H1 (cell line): Measurements from ENCODE around the gene PLAAT1. TPM values are rescaled to one million over a fixed set of nuclear protein-coding genes. Genes with fewer than 3 reads are reported as not detected.

Experiments used
- CTCF ChIA-PET: fragments of 300-600 bp; sonication (Branson Sonifier 250); formaldehyde crosslinking; loops from one replicate; lab custom pipeline; 2021; ENCODE audit not compliant: partially characterized antibody; lab: Charles Lee
- POLR2A ChIA-PET: fragments of 300-600 bp; sonication (Branson Sonifier 250); formaldehyde crosslinking; loops from one replicate; lab custom pipeline; 2021; ENCODE audit warnings: inconsistent platforms; ENCODE audit not compliant: partially characterized antibody; lab: Charles Lee
- DNase-seq, 2 experiments: peaks; one replicate each; pipeline versions ENCODE4 v3.0.0 to v3.0.0-alpha.2; 2010 to 2022; ENCODE audit warnings: low spot score in 2 of 2, low read depth in 1 of 2, mixed read lengths in 1 of 2
- FAIRE-seq: peaks from 2 replicates; lab custom pipeline; 2011; peaks lifted over from hg19 to GRCh38; lab: Jason Lieb, UNC
- H2AFZ ChIP-seq: 2 replicates; pipeline ENCODE4 v1.8.1; 2012; ENCODE audit warnings: low read length, inconsistent platforms
- H2AK5ac ChIP-seq: 2 replicates; pipeline ENCODE4 v1.6.1; 2013; ENCODE audit warnings: low read depth, low read length
- H2BK120ac ChIP-seq: replicated peaks from 2 replicates; pipeline ENCODE3; 2013; ENCODE audit warnings: low read depth, low read length, inconsistent platforms
- H2BK12ac ChIP-seq: 2 replicates; pipeline ENCODE4 v1.6.1; 2013; ENCODE audit warnings: low read depth, low read length
- H2BK15ac ChIP-seq: 2 replicates; pipeline ENCODE4 v1.6.1; 2013; ENCODE audit warnings: low read length
- H2BK20ac ChIP-seq: 2 replicates; pipeline ENCODE4 v1.6.1; 2013; ENCODE audit warnings: low read length
- H2BK5ac ChIP-seq: 2 replicates; pipeline ENCODE4 v1.6.1; 2013; ENCODE audit warnings: low read depth, low read length
- H3K14ac ChIP-seq: 2 replicates; pipeline ENCODE4 v1.6.1; 2013; ENCODE audit warnings: inconsistent platforms; ENCODE audit not compliant: insufficient read length
- H3K18ac ChIP-seq: 2 replicates; pipeline ENCODE4 v1.6.1; 2013; ENCODE audit warnings: low read length; ENCODE audit errors: extremely low read depth
- H3K23ac ChIP-seq: 2 replicates; pipeline ENCODE4 v1.6.1; 2013; ENCODE audit warnings: inconsistent platforms; ENCODE audit not compliant: insufficient read length
- H3K23me2 ChIP-seq: 2 replicates; pipeline ENCODE4 v1.6.1; 2013; ENCODE audit warnings: low read depth, low read length
- H3K27ac ChIP-seq: 2 replicates; pipeline ENCODE4 v1.6.1; 2011; ENCODE audit warnings: low read depth, low read length, inconsistent platforms
- H3K27me3 ChIP-seq, 4 experiments: replicated peaks in 1 of 4; 1 replicate in 1 of 4; 2 replicates in 3 of 4; pipeline versions ENCODE4 v1.6.1 to v1.8.1; 2011 to 2013; ENCODE audit warnings: low read length in 3 of 4, mild to moderate bottlenecking in 3 of 4, inconsistent platforms in 2 of 4, mixed read lengths in 2 of 4, moderate library complexity in 1 of 4; ENCODE audit not compliant: control insufficient read depth in 3 of 4, insufficient read depth in 3 of 4; ENCODE audit errors: extremely low read depth in 1 of 4
- H3K36me3 ChIP-seq, 4 experiments: 2 replicates each; pipeline versions ENCODE4 v1.6.1 to v1.8.1; 2011 to 2013; ENCODE audit warnings: mild to moderate bottlenecking in 4 of 4, low read length in 3 of 4, moderate library complexity in 2 of 4, control low read depth in 1 of 4, inconsistent platforms in 1 of 4; ENCODE audit not compliant: insufficient read depth in 4 of 4, control insufficient read depth in 2 of 4
- H3K4ac ChIP-seq: replicated peaks from 2 replicates; pipeline ENCODE3; 2013; ENCODE audit warnings: low read length, low read depth, mixed read lengths, inconsistent platforms; ENCODE audit not compliant: insufficient read length
- H3K4me1 ChIP-seq, 4 experiments: replicated peaks in 1 of 4; 1 replicate in 1 of 4; 2 replicates in 3 of 4; pipeline versions ENCODE4 v1.6.1 to v1.8.1; 2011 to 2013; ENCODE audit warnings: low read length in 3 of 4, inconsistent platforms in 2 of 4, mixed read lengths in 1 of 4; ENCODE audit not compliant: insufficient read depth in 4 of 4, control insufficient read depth in 3 of 4
- H3K4me2 ChIP-seq, 2 experiments: 2 replicates each; pipeline versions ENCODE4 v1.6.1 to v1.8.1; 2011 to 2013; ENCODE audit warnings: low read depth in 2 of 2, low read length in 2 of 2, control low read depth in 1 of 2, inconsistent platforms in 1 of 2, mild to moderate bottlenecking in 1 of 2; ENCODE audit not compliant: insufficient read depth in 1 of 2
- H3K4me3 ChIP-seq, 4 experiments: fragments of 200-600, 300-600 bp in 1 of 4; sonication (generic), shearing (Covaris generic), sonication (Bioruptor Twin) in 1 of 4; 2 replicates each; pipeline versions ENCODE4 v1.5.1 to v1.8.1; 2011 to 2016; ENCODE audit warnings: low read length in 4 of 4, low read depth in 3 of 4, control low read depth in 2 of 4, inconsistent platforms in 2 of 4, mild to moderate bottlenecking in 2 of 4, mixed read lengths in 1 of 4, moderate library complexity in 1 of 4; ENCODE audit not compliant: insufficient read depth in 2 of 4; ENCODE audit errors: extremely low read depth in 1 of 4
- H3K56ac ChIP-seq: replicated peaks from 2 replicates; pipeline ENCODE3; 2013; ENCODE audit warnings: low read depth, mild to moderate bottlenecking, mixed read lengths, low read length, inconsistent platforms; ENCODE audit not compliant: insufficient read length
- H3K79me1 ChIP-seq: 2 replicates; pipeline ENCODE4 v1.6.1; 2013; ENCODE audit warnings: low read depth, low read length, control low read depth
- H3K79me2 ChIP-seq, 2 experiments: 2 replicates each; pipeline versions ENCODE4 v1.6.1 to v1.8.1; 2012 to 2013; ENCODE audit warnings: low read length in 2 of 2, mild to moderate bottlenecking in 2 of 2, inconsistent platforms in 1 of 2; ENCODE audit not compliant: insufficient read depth in 2 of 2, control insufficient read depth in 1 of 2
- H3K9ac ChIP-seq, 4 experiments: replicated peaks in 1 of 4; 1 replicate in 1 of 4; 2 replicates in 3 of 4; pipeline versions ENCODE4 v1.6.1 to v1.8.1; 2011 to 2013; ENCODE audit warnings: low read depth in 3 of 4, low read length in 3 of 4, control low read depth in 2 of 4, mild to moderate bottlenecking in 2 of 4, moderate library complexity in 2 of 4, inconsistent platforms in 1 of 4; ENCODE audit errors: extremely low read depth in 1 of 4
- H3K9me3 ChIP-seq, 2 experiments: 2 replicates each; pipeline versions ENCODE4 v1.6.1 to v1.8.1; 2012 to 2013; ENCODE audit warnings: mild to moderate bottlenecking in 2 of 2, moderate library complexity in 2 of 2, control low read depth in 1 of 2, inconsistent platforms in 1 of 2, low read depth in 1 of 2, low read length in 1 of 2, mixed read lengths in 1 of 2; ENCODE audit not compliant: insufficient read depth in 2 of 2
- H4K20me1 ChIP-seq, 2 experiments: replicated peaks in 1 of 2; 2 replicates each; pipeline versions ENCODE3 to v1.8.1; 2011 to 2013; ENCODE audit warnings: inconsistent platforms in 2 of 2, low read length in 2 of 2, mild to moderate bottlenecking in 1 of 2; ENCODE audit not compliant: insufficient read depth in 2 of 2, control insufficient read depth in 1 of 2
- H4K5ac ChIP-seq: 2 replicates; pipeline ENCODE4 v1.6.1; 2013; ENCODE audit warnings: low read length, low read depth, mixed read lengths, inconsistent platforms; ENCODE audit not compliant: insufficient read length
- H4K8ac ChIP-seq: 2 replicates; pipeline ENCODE4 v1.8.0; 2013; ENCODE audit warnings: mild to moderate bottlenecking, moderate library complexity, low read length, inconsistent platforms; ENCODE audit not compliant: insufficient read depth; ENCODE audit errors: extremely low read depth
- H4K91ac ChIP-seq: replicated peaks from 2 replicates; pipeline ENCODE3; 2013; ENCODE audit warnings: low read length, mixed read lengths, inconsistent platforms; ENCODE audit not compliant: insufficient read length
- CHD1 ChIP-seq: IDR thresholded peaks from 2 replicates; pipeline ENCODE4 v1.6.1; 2012; ENCODE audit warnings: low read depth, low read length, improper control_type of control experiment
- CTCF ChIP-seq, 3 experiments: IDR thresholded peaks; 1 replicate in 2 of 3; 2 replicates in 1 of 3; pipeline versions ENCODE4 v1.5.1 to v1.6.1; 2011; ENCODE audit warnings: low read length in 3 of 3, mild to moderate bottlenecking in 3 of 3, inconsistent platforms in 2 of 3, low read depth in 1 of 3, moderate library complexity in 1 of 3; ENCODE audit not compliant: insufficient read depth in 1 of 3; ENCODE audit errors: control extremely low read depth in 1 of 3
- HDAC6 ChIP-seq: IDR thresholded peaks from one replicate; pipeline ENCODE4 v1.7.1; 2012; ENCODE audit warnings: low read depth, mild to moderate bottlenecking, inconsistent platforms, low read length, moderate library complexity
- POLR2AphosphoS5 ChIP-seq: IDR thresholded peaks from 2 replicates; pipeline ENCODE4 v1.6.1; 2011; ENCODE audit warnings: low read depth, low read length
- SIN3A ChIP-seq, 2 experiments: IDR thresholded peaks in 1 of 2; conservative IDR thresholded peaks in 1 of 2; 2 replicates each; pipeline ENCODE4 v1.6.1; 2011 to 2012; ENCODE audit warnings: low read length in 2 of 2, improper control_type of control experiment in 1 of 2, low read depth in 1 of 2, mild to moderate bottlenecking in 1 of 2
- SP4 ChIP-seq: IDR thresholded peaks from 2 replicates; pipeline ENCODE4 v1.6.1; 2012; ENCODE audit warnings: low read length, inconsistent platforms
- TAF1 ChIP-seq: IDR thresholded peaks from 2 replicates; pipeline ENCODE4 v1.6.1; 2011; ENCODE audit warnings: mild to moderate bottlenecking, low read depth, low read length
- TCF12 ChIP-seq: IDR thresholded peaks from 2 replicates; pipeline ENCODE4 v1.6.1; 2011; ENCODE audit warnings: low read depth, mild to moderate bottlenecking, low read length
- WGBS, 2 experiments: shearing (Covaris generic) in 1 of 2; methylation state at CpG; one replicate each; pipeline versions ENCODE4 v1.1.6 to v1.1.7; 2013 to 2015; ENCODE audit warnings: low lambda C conversion rate in 2 of 2, mixed read lengths in 2 of 2, inconsistent platforms in 1 of 2, low coverage in 1 of 2, missing lambda C conversion rate in 1 of 2; ENCODE audit not compliant: insufficient replicate concordance in 2 of 2, insufficient coverage in 1 of 2, insufficient read length in 1 of 2; ENCODE audit errors: extremely low coverage in 1 of 2, missing lambda C conversion rate in 1 of 2; 5-methylcytosine and 5-hydroxymethylcytosine counted together
- polyA plus RNA-seq, 7 experiments: library from polyadenylated mRNA; depleted of rRNA in 3 of 7; stranded (reverse) in 5 of 7; unstranded in 2 of 7; fragments of >200 nt in 5 of 7; fragments of 200-250 nt in 2 of 7; gene quantifications; 1 replicate in 5 of 7; 2 replicates in 1 of 7; 4 replicates in 1 of 7; pipeline versions ENCODE4 v1.2.1 to v1.2.3, GENCODE V29; 2011 to 2013; ENCODE audit warnings: missing spikeins in 2 of 7, mixed read lengths in 2 of 7
- total RNA-seq: library from RNA; stranded (reverse); fragmentation: NEBNext Ultra II Directional; extraction: Animal tissue kit (Norgen Biotek cat#: 25700); gene quantifications from 2 replicates; pipeline ENCODE4 v1.2.1, GENCODE V29; 2021

The PLAAT1 gene
- total and polyA plus RNA-seq, 2 of the 8 experiments (the other 6 are each of a cell fraction or from before 2014, with no cell fraction given) = 4.5 to 6.0 TPM

DNA sequence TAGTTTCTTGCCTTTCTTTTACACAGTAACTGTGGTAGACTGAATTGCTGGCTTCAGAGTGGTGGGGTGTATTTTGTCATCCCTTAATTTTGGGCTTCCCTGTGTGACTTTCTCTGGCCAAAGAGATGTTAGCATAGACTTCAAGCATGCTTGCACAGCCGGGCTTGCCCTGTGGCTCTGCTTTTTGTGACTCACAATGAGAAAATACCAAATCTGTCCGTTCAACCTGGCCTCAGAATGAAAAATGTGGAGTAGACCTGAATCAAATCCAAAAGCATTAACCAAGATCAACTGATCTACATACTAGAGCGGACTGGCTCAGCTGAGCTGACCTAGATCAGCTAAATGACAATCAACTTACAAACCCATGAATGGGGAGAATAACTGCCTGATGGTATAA lies 51.4 kb downstream of the PLAAT1 start:
- H2BK5ac ChIP-seq = no peak overlapping the region
- H3K23me2 ChIP-seq = no peaks in the 10 kb centered on the region
- no peak overlapping the region for H2BK20ac ChIP-seq
- no peak overlapping the region for H4K5ac ChIP-seq
- H3K4ac ChIP-seq = no peak overlapping the region
- H3K79me2 ChIP-seq = no peaks in the 10 kb centered on the region
- H2AFZ ChIP-seq = no peak overlapping the region
- H2AK5ac ChIP-seq = no peak overlapping the region
- no peak overlapping the region for H3K4me3 ChIP-seq
- no peak overlapping the region for H3K56ac ChIP-seq
- H4K8ac ChIP-seq = no peak overlapping the region
- no peak overlapping the region for H2BK12ac ChIP-seq
- H3K4me2 ChIP-seq = no peak overlapping the region
- FAIRE-seq (no peak), DNase-seq (no peak)
- H4K91ac ChIP-seq = no peak overlapping the region
- no peak overlapping the region for H3K27ac ChIP-seq
- WGBS, 2 experiments = 90% methylated on average over 3 of the region's 3 CpGs; no CpG with 5 or more reads in 1 of the 2 experiments
- no peaks in the 10 kb centered on the region for H3K79me1 ChIP-seq
- no peaks in the 10 kb centered on the region; a peak in 1 of 8 replicates for H3K36me3 ChIP-seq
- H3K14ac ChIP-seq = no peak overlapping the region
- no peak overlapping the region for H3K18ac ChIP-seq
- no peak overlapping the region for H3K23ac ChIP-seq
- H3K27me3 ChIP-seq = no peaks in the 10 kb centered on the region
- ChIA-PET CTCF (interaction anchor here (0.7 kb wide), 1 partner anchor 969 kb away, joined by 3 read pairs; no protein-coding TSS in a partner anchor), POLR2A (no interaction called here)
- H4K20me1 ChIP-seq = no peaks in the 10 kb centered on the region
- no peak overlapping the region for H3K9ac ChIP-seq
- H2BK120ac ChIP-seq = no peak overlapping the region
- H3K9me3 ChIP-seq = peaks cover 9 to 20% of the 10 kb centered on the region in 2 experiments
- no peak overlapping the region for H2BK15ac ChIP-seq
- no peaks in the 10 kb centered on the region for H3K4me1 ChIP-seq
- TF ChIP-seq POLR2AphosphoS5 (no peak), HDAC6 (no peak), CTCF (IDR thresholded peaks at IDR 0.05; ENCODE audit: control extremely low read depth in 1 of 3, insufficient read depth in 1 of 3, low read depth in 1 of 3, low read length in 3 of 3) (no peak), SP4 (no peak), TAF1 (no peak), TCF12 (no peak), SIN3A (conservative IDR thresholded peaks at IDR 0.05 in 1 of 2, IDR thresholded peaks at IDR 0.05 in 1 of 2; ENCODE audit: low read depth in 1 of 2, low read length in 2 of 2) (no peak), CHD1 (no peak)
